Keratinocyte (primary cell): ENCODE results near the gene ARHGAP8. TPM values are rescaled to one million over a fixed set of nuclear protein-coding genes. Genes with fewer than 3 reads are reported as not detected.
A peak's percentile ranks its signal among the peaks of the same experiment; 100 is the strongest.

Experiments used
- DNase-seq: peaks from one replicate; pipeline ENCODE4 v3.0.0-alpha.2; 2011; ENCODE audit warnings: low read depth, missing footprints, low spot score
- FAIRE-seq: peaks from 2 replicates; lab custom pipeline; 2011; peaks lifted over from hg19 to GRCh38; lab: Jason Lieb, UNC
- H2AFZ ChIP-seq: 2 replicates; pipeline ENCODE4 v1.6.0; 2012; ENCODE audit warnings: low read length, control low read depth, inconsistent platforms; ENCODE audit not compliant: control insufficient read depth
- H3K27ac ChIP-seq: 2 replicates; pipeline ENCODE4 v1.5.1; 2011; ENCODE audit warnings: low read length; ENCODE audit not compliant: control insufficient read depth, insufficient read depth
- H3K27me3 ChIP-seq: 3 replicates; pipeline ENCODE4 v1.6.0; 2011; ENCODE audit warnings: low read length; ENCODE audit not compliant: control insufficient read depth, insufficient read depth; ENCODE audit errors: extremely low read depth
- H3K36me3 ChIP-seq, 2 experiments: 2 replicates in 1 of 2; 3 replicates in 1 of 2; pipeline ENCODE4 v1.5.1; 2011; ENCODE audit warnings: low read length in 2 of 2, mild to moderate bottlenecking in 1 of 2; ENCODE audit not compliant: control insufficient read depth in 2 of 2, insufficient read depth in 2 of 2; ENCODE audit errors: extremely low read depth in 1 of 2
- H3K4me1 ChIP-seq: 3 replicates; pipeline ENCODE4 v1.5.1; 2011; ENCODE audit warnings: low read length; ENCODE audit not compliant: control insufficient read depth, insufficient read depth; ENCODE audit errors: extremely low read depth
- H3K4me2 ChIP-seq: 3 replicates; pipeline ENCODE4 v1.6.0; 2011; ENCODE audit warnings: low read depth, low read length; ENCODE audit not compliant: control insufficient read depth, insufficient read depth; ENCODE audit errors: extremely low read depth
- H3K4me3 ChIP-seq, 3 experiments: fragments of 200-600 bp in 1 of 3; sonication (generic) in 1 of 3; 2 replicates in 2 of 3; 3 replicates in 1 of 3; pipeline ENCODE4 v1.5.1; 2011 to 2016; ENCODE audit warnings: low read length in 3 of 3, mild to moderate bottlenecking in 3 of 3, control low read depth in 2 of 3, inconsistent platforms in 1 of 3, low read depth in 1 of 3, mixed read lengths in 1 of 3, mixed run types in 1 of 3, moderate library complexity in 1 of 3; ENCODE audit not compliant: control insufficient read depth in 2 of 3, insufficient read depth in 2 of 3; ENCODE audit errors: extremely low read depth in 1 of 3
- H3K79me2 ChIP-seq: 2 replicates; pipeline ENCODE4 v1.6.0; 2012; ENCODE audit warnings: low read length; ENCODE audit not compliant: control insufficient read depth, insufficient read depth
- H3K9ac ChIP-seq: 3 replicates; pipeline ENCODE4 v1.6.0; 2011; ENCODE audit warnings: low read length; ENCODE audit not compliant: control insufficient read depth, insufficient read depth; ENCODE audit errors: extremely low read depth
- H3K9me1 ChIP-seq: 3 replicates; pipeline ENCODE4 v1.6.0; 2011; ENCODE audit warnings: low read length; ENCODE audit not compliant: control insufficient read depth, insufficient read depth; ENCODE audit errors: extremely low read depth
- H3K9me3 ChIP-seq: 2 replicates; pipeline ENCODE4 v1.5.1; 2012; ENCODE audit warnings: low read depth, low read length; ENCODE audit not compliant: control insufficient read depth
- H4K20me1 ChIP-seq: 3 replicates; pipeline ENCODE4 v1.6.0; 2011; ENCODE audit warnings: low read length; ENCODE audit not compliant: control insufficient read depth, insufficient read depth; ENCODE audit errors: extremely low read depth
- CTCF ChIP-seq, 3 experiments: IDR thresholded peaks in 1 of 3; conservative IDR thresholded peaks in 1 of 3; optimal IDR thresholded peaks in 1 of 3; 2 replicates in 2 of 3; 3 replicates in 1 of 3; pipeline versions ENCODE3 to v1.5.1; 2011; ENCODE audit warnings: low read length in 3 of 3, mild to moderate bottlenecking in 3 of 3, moderate library complexity in 2 of 3, control low read depth in 1 of 3, inconsistent platforms in 1 of 3; ENCODE audit not compliant: insufficient read depth in 2 of 3; ENCODE audit errors: extremely low read depth in 1 of 3
- EZH2 ChIP-seq: IDR thresholded peaks from one replicate; pipeline ENCODE4 v1.6.1; 2012; ENCODE audit warnings: inconsistent platforms, mild to moderate bottlenecking, low read length, moderate library complexity
- dilution Hi-C: fragments of 300-500 bp; cut with MboI; formaldehyde crosslinking; loops from one replicate; pipeline ENCODE4 v1.7.0; 2020; ENCODE audit warnings: low sequenced_read_pairs; ENCODE audit not compliant: extremely low pct_ligation_motif_present
- polyA plus RNA-seq, 5 experiments: library from polyadenylated mRNA; depleted of rRNA in 3 of 5; stranded (reverse) in 3 of 5; stranded (forward) in 1 of 5; unstranded in 1 of 5; fragments of >200 nt; gene quantifications; 1 replicate in 1 of 5; 2 replicates in 3 of 5; 3 replicates in 1 of 5; pipeline versions ENCODE4 v1.2.1 to v1.2.3, GENCODE V29; 2011 to 2012; ENCODE audit warnings: missing spikeins in 2 of 5, low read depth in 1 of 5, low replicate concordance in 1 of 5

Gene ARHGAP8
- polyA plus RNA-seq, 1 donor (not counting 4 experiments of a cell fraction or from before 2014, with no cell fraction given), result 21.3 TPM

GRCh38 chr22:44807915-44808690, 55.7 kb downstream of the ARHGAP8 start:
- Histone ChIP-seq H2AFZ (no peak overlapping the region), H3K4me1 (no peaks in the 10 kb centered on the region), H3K4me2 (no peak overlapping the region), H3K9ac (no peak overlapping the region), H3K36me3 (peaks cover 2 to 19% of the 10 kb centered on the region in 2 experiments), H3K9me3 (no peaks in the 10 kb centered on the region), H3K4me3 (no peak overlapping the region), H3K27me3 (no peaks in the 10 kb centered on the region), H3K27ac (no peak overlapping the region), H3K9me1 (no peaks in the 10 kb centered on the region), H4K20me1 (no peaks in the 10 kb centered on the region), H3K79me2 (no peaks in the 10 kb centered on the region)
- no peak for DNase-seq
- dilution Hi-C loops, result no loop called here
- FAIRE-seq, result no peak
- TF ChIP-seq EZH2 (no peak), CTCF (optimal IDR thresholded peaks at IDR 0.05 in 1 of 3, IDR thresholded peaks at IDR 0.05 in 1 of 3, conservative IDR thresholded peaks at IDR 0.05 in 1 of 3; ENCODE audit: extremely low read depth in 1 of 3, insufficient read depth in 2 of 3, low read length in 3 of 3) (peak; percentile 17 to 47 (median 28))

DNA sequence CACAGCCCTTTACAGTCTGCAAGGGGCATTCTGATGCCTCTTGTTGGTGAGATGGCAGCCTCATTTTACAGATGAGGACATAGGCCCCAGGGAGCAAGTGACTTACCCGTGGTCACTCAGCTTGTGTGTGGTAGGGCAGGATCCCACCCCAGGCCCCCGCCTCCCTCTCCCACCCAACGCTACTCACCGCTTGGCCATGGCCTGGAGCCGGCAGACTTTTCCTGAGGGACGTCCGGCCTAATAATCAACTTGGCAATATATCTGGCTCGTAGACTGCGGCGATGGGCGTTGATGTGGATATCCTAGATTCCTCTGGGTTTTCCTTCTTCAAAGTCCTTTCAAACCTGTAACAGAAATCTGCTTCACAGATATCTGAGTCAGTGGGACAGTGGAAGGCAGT, 57.1 kb downstream of the ARHGAP8 start:
- H3K36me3 ChIP-seq, result peaks cover under 1 to 20% of the 10 kb centered on the region in 2 experiments
- DNase-seq, result no peak
- H3K9me3 ChIP-seq, result no peaks in the 10 kb centered on the region
- no peak for TF ChIP-seq EZH2
- TF ChIP-seq CTCF (optimal IDR thresholded peaks at IDR 0.05 in 1 of 3, IDR thresholded peaks at IDR 0.05 in 1 of 3, conservative IDR thresholded peaks at IDR 0.05 in 1 of 3; ENCODE audit: extremely low read depth in 1 of 3, insufficient read depth in 2 of 3, low read length in 3 of 3), result no peak
- no peak for FAIRE-seq
- H3K27ac ChIP-seq, result no peak overlapping the region
- no peaks in the 10 kb centered on the region for H3K9me1 ChIP-seq
- no peak overlapping the region for H3K4me2 ChIP-seq
- no peak overlapping the region for H3K4me3 ChIP-seq
- no peaks in the 10 kb centered on the region for H3K4me1 ChIP-seq
- H3K27me3 ChIP-seq, result no peaks in the 10 kb centered on the region
- H3K9ac ChIP-seq, result no peak overlapping the region
- no peaks in the 10 kb centered on the region for H4K20me1 ChIP-seq
- no peaks in the 10 kb centered on the region for H3K79me2 ChIP-seq
- dilution Hi-C loops, result no loop called here
- H2AFZ ChIP-seq, result no peak overlapping the region
